ENCODE measurements around the gene PDZRN3. TPM values are rescaled to one million over a fixed set of nuclear protein-coding genes. Genes with fewer than 3 reads are reported as not detected.

The PDZRN3 gene
- total RNA-seq, 1 donor from 2014 or later = 19.8 TPM

- Mint-ChIP-seq H3K9me3 (ENCODE audit: unreplicated experiment) (no peaks in the 10 kb centered on the region), H3K27me3 (ENCODE audit: low read depth, unreplicated experiment) (no peaks in the 10 kb centered on the region), H3K27ac (ENCODE audit: unreplicated experiment) (no peak overlapping the region), H3K4me3 (ENCODE audit: unreplicated experiment) (no peak overlapping the region), H3K36me3 (ENCODE audit: low read depth, unreplicated experiment) (peaks cover 30% of the 10 kb centered on the region), H3K4me1 (ENCODE audit: low read depth, unreplicated experiment) (peaks cover 4% of the 10 kb centered on the region)
- FAIRE-seq = no peak
- TF ChIP-seq CTCF (IDR thresholded peaks at IDR 0.05; ENCODE audit: insufficient read depth, low read depth, low read length) (no peak), EZH2 (IDR thresholded peaks at IDR 0.05; ENCODE audit: insufficient read depth, low read length) (no peak)
- Histone ChIP-seq H3K9me3 (ENCODE audit: insufficient read depth, low read depth, low read length) (no peaks in the 10 kb centered on the region), H3K4me1 (ENCODE audit: insufficient read depth, low read length) (no peaks in the 10 kb centered on the region), H3K27me3 (ENCODE audit: insufficient read depth, low read length) (no peaks in the 10 kb centered on the region), H3K4me3 (ENCODE audit: insufficient read depth, low read depth, low read length) (no peak overlapping the region), H3K27ac (ENCODE audit: low read depth, low read length) (no peak overlapping the region), H3K36me3 (ENCODE audit: insufficient read depth, low read length) (no peaks in the 10 kb centered on the region), H3K4me2 (ENCODE audit: low read length) (no peak overlapping the region), H3K79me2 (ENCODE audit: insufficient read depth, low read length) (no peaks in the 10 kb centered on the region), H4K20me1 (ENCODE audit: insufficient read depth, low read length) (no peaks in the 10 kb centered on the region), H2AFZ (ENCODE audit: low read depth, low read length) (no peak overlapping the region), H3K9ac (ENCODE audit: low read length) (no peak overlapping the region)
- no peak for DNase-seq (ENCODE audit: low read depth)
Measured at GRCh38 chr3:73399106-73399505, 225.6 kb downstream of the PDZRN3 start.

GRCh38 chr3:73398084-73398483 is 226.7 kb downstream of the PDZRN3 start:
- no peaks in the 10 kb centered on the region for H3K36me3 ChIP-seq (ENCODE audit: insufficient read depth, low read length)
- H3K79me2 ChIP-seq (ENCODE audit: insufficient read depth, low read length) = no peaks in the 10 kb centered on the region
- Mint-ChIP-seq H3K27me3 (ENCODE audit: low read depth, unreplicated experiment) (no peaks in the 10 kb centered on the region), H3K36me3 (ENCODE audit: low read depth, unreplicated experiment) (peaks cover 33% of the 10 kb centered on the region), H3K4me1 (ENCODE audit: low read depth, unreplicated experiment) (peaks cover 4% of the 10 kb centered on the region), H3K4me3 (ENCODE audit: unreplicated experiment) (no peak overlapping the region), H3K27ac (ENCODE audit: unreplicated experiment) (no peak overlapping the region), H3K9me3 (ENCODE audit: unreplicated experiment) (no peaks in the 10 kb centered on the region)
- H3K4me1 ChIP-seq (ENCODE audit: insufficient read depth, low read length) = no peaks in the 10 kb centered on the region
- no peak overlapping the region for H3K4me3 ChIP-seq (ENCODE audit: insufficient read depth, low read depth, low read length)
- H3K27ac ChIP-seq (ENCODE audit: low read depth, low read length) = no peak overlapping the region
- no peaks in the 10 kb centered on the region for H4K20me1 ChIP-seq (ENCODE audit: insufficient read depth, low read length)
- H2AFZ ChIP-seq (ENCODE audit: low read depth, low read length) = no peak overlapping the region
- no peak overlapping the region for H3K9ac ChIP-seq (ENCODE audit: low read length)
- FAIRE-seq (no peak), DNase-seq (ENCODE audit: low read depth) (no peak)
- TF ChIP-seq CTCF (IDR thresholded peaks at IDR 0.05; ENCODE audit: insufficient read depth, low read depth, low read length) (no peak), EZH2 (IDR thresholded peaks at IDR 0.05; ENCODE audit: insufficient read depth, low read length) (no peak)
- H3K27me3 ChIP-seq (ENCODE audit: insufficient read depth, low read length) = no peaks in the 10 kb centered on the region
- no peaks in the 10 kb centered on the region for H3K9me3 ChIP-seq (ENCODE audit: insufficient read depth, low read depth, low read length)
- no peak overlapping the region for H3K4me2 ChIP-seq (ENCODE audit: low read length)

GRCh38 chr3:73394240-73394639 is 230.5 kb downstream of the PDZRN3 start:
- Histone ChIP-seq H3K4me2 (ENCODE audit: low read length) (no peak overlapping the region), H3K27me3 (ENCODE audit: insufficient read depth, low read length) (no peaks in the 10 kb centered on the region), H3K4me3 (ENCODE audit: insufficient read depth, low read depth, low read length) (no peak overlapping the region), H3K9me3 (ENCODE audit: insufficient read depth, low read depth, low read length) (no peaks in the 10 kb centered on the region), H3K27ac (ENCODE audit: low read depth, low read length) (no peak overlapping the region), H3K79me2 (ENCODE audit: insufficient read depth, low read length) (no peaks in the 10 kb centered on the region), H3K9ac (ENCODE audit: low read length) (no peak overlapping the region), H4K20me1 (ENCODE audit: insufficient read depth, low read length) (no peaks in the 10 kb centered on the region), H2AFZ (ENCODE audit: low read depth, low read length) (no peak overlapping the region), H3K36me3 (ENCODE audit: insufficient read depth, low read length) (no peaks in the 10 kb centered on the region), H3K4me1 (ENCODE audit: insufficient read depth, low read length) (no peaks in the 10 kb centered on the region)
- H3K9me3 Mint-ChIP-seq (ENCODE audit: unreplicated experiment) = no peaks in the 10 kb centered on the region
- no peak for FAIRE-seq
- no peaks in the 10 kb centered on the region for H3K27me3 Mint-ChIP-seq (ENCODE audit: low read depth, unreplicated experiment)
- H3K4me3 Mint-ChIP-seq (ENCODE audit: unreplicated experiment) = no peak overlapping the region
- no peak for TF ChIP-seq CTCF (IDR thresholded peaks at IDR 0.05; ENCODE audit: insufficient read depth, low read depth, low read length)
- no peak for TF ChIP-seq EZH2 (IDR thresholded peaks at IDR 0.05; ENCODE audit: insufficient read depth, low read length)
- no peak for DNase-seq (ENCODE audit: low read depth)
- H3K36me3 Mint-ChIP-seq (ENCODE audit: low read depth, unreplicated experiment) = peaks cover 25% of the 10 kb centered on the region
- no peak overlapping the region for H3K27ac Mint-ChIP-seq (ENCODE audit: unreplicated experiment)
- H3K4me1 Mint-ChIP-seq (ENCODE audit: low read depth, unreplicated experiment) = no peaks in the 10 kb centered on the region

Data from astrocyte (in vitro differentiated cells and primary cell).